ENCODE data around the gene SORL1.

The SORL1 gene

GRCh38 chr11:121421149-121421901 lies 30.8 kb upstream of the SORL1 start:
- Mint-ChIP-seq H3K9me3 (peaks cover 7 to 9% of the 10 kb centered on the region in 2 donors), H3K27me3 (no peaks in the 10 kb centered on the region), H3K4me1 (peaks cover 71% of the 10 kb centered on the region), H3K4me3 (no peak overlapping the region), H3K27ac (no peak overlapping the region)
- DNase-seq, result no peak
- ATAC-seq, result no peak

GRCh38 chr11:121422675-121423074 lies 29.4 kb upstream of the SORL1 start:
- H3K4me1 Mint-ChIP-seq, result peaks cover 66% of the 10 kb centered on the region
- ATAC-seq, result no peak
- H3K27me3 Mint-ChIP-seq, result no peaks in the 10 kb centered on the region

DNA sequence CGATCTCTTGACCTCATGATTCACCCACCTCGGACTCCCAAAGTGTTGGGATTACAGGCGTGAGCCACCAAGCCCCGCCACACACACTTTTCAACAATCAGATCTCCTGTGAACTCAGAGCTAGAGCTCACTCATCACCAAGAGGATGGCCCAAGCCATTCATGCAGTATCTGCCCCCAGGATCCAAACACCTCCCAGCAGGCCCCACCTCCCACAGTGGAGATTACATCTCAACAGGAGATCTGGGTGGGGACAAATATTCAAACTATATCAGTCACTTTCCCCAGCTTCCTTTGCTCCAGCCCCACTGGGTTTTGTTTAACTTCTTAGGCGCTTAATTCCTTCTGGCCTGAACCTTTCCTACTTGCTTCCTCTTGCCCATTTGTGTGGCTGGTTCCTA lies 26.3 kb upstream of the SORL1 start:
- no peaks in the 10 kb centered on the region for H3K27me3 Mint-ChIP-seq
- H3K4me1 Mint-ChIP-seq, result peaks cover 44% of the 10 kb centered on the region
- H3K27ac Mint-ChIP-seq, result no peak overlapping the region
- ATAC-seq, result no peak
- peaks cover 7 to 9% of the 10 kb centered on the region in 2 donors for H3K9me3 Mint-ChIP-seq
- DNase-seq, result no peak
- H3K4me3 Mint-ChIP-seq, result no peak overlapping the region

More at GRCh38 chr11:121422675-121423074, 29.4 kb upstream of the SORL1 start:
- no peak for DNase-seq
- Mint-ChIP-seq H3K9me3 (peaks cover 7 to 9% of the 10 kb centered on the region in 2 donors), H3K4me3 (peak overlapping the region in 1 of 2 donors; percentile 10), H3K27ac (no peak overlapping the region)

DNA sequence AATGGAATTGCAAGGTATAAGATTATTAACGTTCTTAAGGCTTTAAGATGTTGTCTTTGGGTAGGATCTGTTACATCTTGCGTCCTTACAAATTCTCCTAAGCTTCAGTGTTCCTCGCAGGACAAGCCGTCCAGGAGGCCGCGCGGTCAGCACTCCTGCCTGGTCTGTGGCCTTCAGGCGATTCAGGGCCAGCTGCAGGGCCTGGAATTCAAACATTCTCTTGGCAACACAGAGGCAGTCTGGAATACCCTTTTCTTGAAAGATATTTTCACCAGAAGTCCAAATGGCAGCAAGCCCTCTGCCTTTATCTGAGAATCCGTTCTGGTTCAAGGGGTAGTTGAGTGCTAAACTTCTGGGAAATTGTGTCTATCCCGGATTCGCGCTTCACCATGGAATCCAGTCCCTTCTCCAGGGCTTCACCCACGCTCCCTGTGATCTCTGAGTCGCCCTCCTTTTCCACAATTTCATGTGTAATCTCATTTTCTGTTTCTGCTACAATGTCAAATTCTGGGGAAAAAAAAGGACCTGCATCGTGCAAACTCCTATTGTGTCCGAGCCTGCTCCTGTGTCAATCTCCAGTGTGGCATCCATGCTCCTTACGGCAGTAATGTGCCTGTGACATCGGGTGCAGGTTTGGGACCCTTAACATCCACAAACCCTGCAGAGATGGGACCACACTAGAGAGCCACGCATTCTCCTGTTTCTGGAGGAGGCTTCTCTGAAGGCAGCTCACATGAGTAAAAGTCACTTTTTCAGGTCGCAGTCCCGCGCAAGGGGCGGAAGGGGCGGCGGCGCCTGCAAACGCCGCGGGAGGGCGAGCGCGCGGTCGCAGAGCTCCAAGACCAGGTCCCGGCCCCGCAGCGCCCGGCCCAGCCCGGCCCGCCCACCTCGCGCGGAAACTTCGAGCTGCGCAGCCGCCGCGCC lies 25.4 kb upstream of the SORL1 start:
- Mint-ChIP-seq H3K4me1 (peaks cover 39% of the 10 kb centered on the region), H3K9me3 (peaks cover 7 to 9% of the 10 kb centered on the region in 2 donors), H3K27ac (no peak overlapping the region), H3K27me3 (no peaks in the 10 kb centered on the region), H3K4me3 (peak overlapping the region; percentile 70 to 75)
- ATAC-seq, result peak; percentile 80
- DNase-seq, result peak; percentile 40 to 52

DNA sequence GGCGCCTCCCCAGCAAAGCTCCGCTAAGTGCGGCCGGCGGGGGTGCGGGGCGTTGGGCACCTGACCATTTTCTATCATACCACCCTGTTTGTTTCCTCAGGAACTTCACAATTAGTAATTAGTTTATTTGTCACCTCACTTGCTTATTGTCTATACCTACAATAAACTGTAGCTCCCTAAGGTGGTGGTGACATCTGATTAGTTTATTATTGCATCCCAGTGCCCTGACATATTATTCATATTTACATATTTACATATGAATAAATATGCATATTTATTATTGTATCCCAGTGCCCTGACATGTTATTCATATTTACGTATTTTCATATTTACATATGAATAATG lies 24.7 kb upstream of the SORL1 start:
- Mint-ChIP-seq H3K27ac (no peak overlapping the region), H3K9me3 (peaks cover 7 to 9% of the 10 kb centered on the region in 2 donors)

DNA sequence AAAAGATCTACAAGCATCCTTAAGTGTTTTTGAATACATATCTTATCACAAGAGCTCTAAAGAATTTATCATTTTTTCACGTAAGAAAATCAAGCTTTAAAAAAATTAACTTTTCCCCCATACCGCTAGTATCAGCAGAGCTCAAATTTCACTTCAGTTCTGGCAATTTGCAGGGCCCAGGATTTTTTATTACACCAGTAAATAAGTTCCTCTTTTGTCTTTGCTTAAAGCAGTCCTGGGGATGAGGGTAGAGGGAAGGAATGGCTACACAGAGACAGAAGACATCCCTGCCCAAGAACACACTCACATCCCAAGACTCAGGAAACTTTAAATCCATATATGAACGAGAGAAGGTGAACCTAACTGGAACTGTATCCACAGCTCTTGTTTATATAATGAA lies 22.6 kb upstream of the SORL1 start:
- Mint-ChIP-seq H3K4me1 (peaks cover 27% of the 10 kb centered on the region), H3K4me3 (no peak overlapping the region), H3K27ac (no peak overlapping the region), H3K9me3 (peaks cover 6 to 7% of the 10 kb centered on the region in 2 donors), H3K27me3 (no peaks in the 10 kb centered on the region)
- no peak for ATAC-seq
- DNase-seq, result no peak

More for the DNA sequence above, 24.7 kb upstream of the SORL1 start:
- ATAC-seq, result no peak
- peak overlapping the region in 1 of 2 donors; percentile 47 for H3K4me3 Mint-ChIP-seq
- no peaks in the 10 kb centered on the region for H3K27me3 Mint-ChIP-seq
- DNase-seq, result no peak
- peaks cover 39% of the 10 kb centered on the region for H3K4me1 Mint-ChIP-seq

DNA sequence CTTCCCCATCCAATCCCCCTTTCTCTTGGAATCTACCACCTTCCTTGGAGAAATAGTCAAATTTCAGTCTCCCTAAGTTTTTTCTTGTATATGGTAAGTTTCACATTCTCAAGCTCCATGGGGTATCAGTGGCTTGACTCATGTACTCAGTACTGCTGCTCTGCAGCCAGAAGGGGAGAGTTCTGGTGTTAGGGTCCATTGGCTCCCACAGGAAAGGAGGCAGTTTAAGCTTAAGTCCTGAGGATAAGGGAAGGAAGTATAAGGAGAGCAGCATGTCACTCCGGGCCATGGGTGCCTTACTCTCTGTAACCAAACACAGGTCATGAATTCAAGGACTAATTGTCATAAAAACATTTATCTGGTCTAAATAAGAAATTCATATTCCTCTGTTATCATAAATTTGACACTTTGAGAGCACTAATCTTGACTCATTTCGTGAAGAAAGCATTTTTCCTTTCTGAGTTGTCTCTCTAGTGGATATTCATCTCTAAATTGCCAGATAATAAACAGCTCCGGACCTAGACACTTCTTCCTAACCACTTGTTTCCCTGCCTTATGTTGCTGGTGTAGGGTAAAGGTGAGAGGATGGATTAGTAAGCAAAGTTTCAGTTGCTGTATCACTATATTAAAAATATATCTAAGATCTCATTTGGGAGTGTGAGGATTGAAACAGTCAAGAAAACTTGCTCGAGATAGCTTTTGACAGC lies 20.1 kb upstream of the SORL1 start:
- no peaks in the 10 kb centered on the region for H3K27me3 Mint-ChIP-seq
- ATAC-seq, result peak; percentile 96
- H3K9me3 Mint-ChIP-seq, result no peaks in the 10 kb centered on the region
- DNase-seq, result no peak
- peaks cover 45% of the 10 kb centered on the region for H3K4me1 Mint-ChIP-seq
- H3K27ac Mint-ChIP-seq, result peak overlapping the region; percentile 34 to 54
- H3K4me3 Mint-ChIP-seq, result peak overlapping the region in 1 of 2 donors; percentile 10

- peaks cover 61% of the 10 kb centered on the region for H3K4me1 Mint-ChIP-seq
- DNase-seq, result no peak
- no peak overlapping the region for H3K27ac Mint-ChIP-seq
- ATAC-seq, result no peak
- no peak overlapping the region for H3K4me3 Mint-ChIP-seq
- H3K27me3 Mint-ChIP-seq, result no peaks in the 10 kb centered on the region
- no peaks in the 10 kb centered on the region for H3K9me3 Mint-ChIP-seq
Observed at GRCh38 chr11:121435132-121435531, 17.0 kb upstream of the SORL1 start.

- ATAC-seq (no peak), DNase-seq (no peak)
- H3K9me3 Mint-ChIP-seq, result no peaks in the 10 kb centered on the region
- H3K4me3 Mint-ChIP-seq, result no peak overlapping the region
- H3K4me1 Mint-ChIP-seq, result peaks cover 68% of the 10 kb centered on the region
- H3K27me3 Mint-ChIP-seq, result no peaks in the 10 kb centered on the region
- H3K27ac Mint-ChIP-seq, result no peak overlapping the region
Observed at GRCh38 chr11:121435551-121436511, 16.3 kb upstream of the SORL1 start.

DNA sequence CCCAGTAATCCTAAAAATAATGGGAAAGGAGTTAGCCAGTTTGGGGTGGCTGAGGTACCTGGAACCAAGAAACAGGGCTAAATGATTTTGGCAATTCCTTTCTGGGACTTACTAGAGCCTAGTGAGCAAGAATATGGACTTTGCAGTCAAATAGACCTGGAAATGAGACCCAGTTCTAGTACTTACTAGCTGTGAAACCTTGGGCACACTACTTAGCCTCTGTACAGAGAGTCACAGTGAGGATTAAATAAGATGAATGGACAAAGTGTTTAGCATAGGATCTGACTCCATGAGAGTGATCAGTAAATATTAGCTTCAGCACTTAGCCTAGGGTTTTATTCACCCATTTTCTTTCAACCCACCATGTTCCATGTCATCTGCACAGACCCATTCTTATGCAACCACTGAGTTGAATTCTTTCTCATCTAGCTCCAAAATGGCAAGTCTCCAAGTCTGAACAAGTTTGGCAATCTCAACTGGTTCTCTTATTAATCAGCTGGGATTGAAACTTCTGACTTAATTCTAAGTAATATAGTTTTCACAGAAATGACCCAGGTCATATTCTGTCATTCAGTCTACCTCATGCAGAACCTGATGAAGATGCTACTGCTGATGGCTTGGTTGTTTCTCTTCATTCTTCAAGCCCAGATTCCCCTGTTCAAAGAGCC lies 15.0 kb upstream of the SORL1 start:
- Mint-ChIP-seq H3K4me3 (peak overlapping the region in 1 of 2 donors; percentile 14), H3K4me1 (peaks cover 61% of the 10 kb centered on the region), H3K27me3 (no peaks in the 10 kb centered on the region), H3K27ac (peak overlapping the region; percentile 34 to 48), H3K9me3 (no peaks in the 10 kb centered on the region)
- peak; percentile 87 for ATAC-seq
- no peak for DNase-seq

DNA sequence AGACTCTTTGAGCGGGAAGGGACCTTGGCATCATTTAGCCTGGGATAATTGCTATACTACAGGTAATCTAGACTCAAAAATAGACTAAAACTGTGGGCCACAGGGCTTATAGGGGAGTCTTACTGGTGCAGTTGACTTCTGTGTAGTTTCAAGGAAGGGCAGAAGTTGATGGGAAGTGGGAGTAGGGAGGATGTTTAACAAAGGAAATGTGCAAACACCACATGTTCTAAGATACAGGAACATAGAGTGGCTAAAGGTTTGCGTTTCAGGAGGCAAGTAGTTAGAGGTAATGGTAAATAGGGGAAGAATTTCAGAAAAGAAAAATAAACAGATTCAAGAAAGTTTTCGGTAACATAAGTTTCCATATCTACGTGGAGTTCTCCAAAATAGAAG lies 14.4 kb upstream of the SORL1 start:
- Mint-ChIP-seq H3K27ac (peak overlapping the region; percentile 34 to 48), H3K9me3 (no peaks in the 10 kb centered on the region), H3K4me1 (peaks cover 56% of the 10 kb centered on the region), H3K4me3 (peak overlapping the region in 1 of 2 donors; percentile 14), H3K27me3 (no peaks in the 10 kb centered on the region)
- DNase-seq (no peak), ATAC-seq (peak; percentile 25)

DNA sequence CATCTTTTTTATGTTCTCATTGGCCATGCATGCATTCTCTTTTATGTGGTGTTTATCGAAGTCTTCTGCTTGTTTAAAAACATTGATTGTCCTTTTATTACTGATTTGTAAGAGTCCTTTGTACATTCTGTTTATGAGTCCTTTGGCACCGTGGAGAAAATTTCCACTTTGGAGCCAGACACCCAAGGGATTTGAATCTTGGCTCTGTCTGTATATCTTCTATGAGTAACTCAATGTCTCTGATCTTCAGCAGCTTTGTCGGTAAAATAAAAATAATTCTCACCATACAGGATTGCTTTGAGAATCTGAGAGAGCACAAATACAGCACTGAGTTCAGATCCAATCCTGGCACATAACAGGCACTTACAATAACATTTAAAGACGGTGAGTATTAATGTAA lies 12.8 kb upstream of the SORL1 start:
- Mint-ChIP-seq H3K4me1 (peaks cover 66% of the 10 kb centered on the region), H3K27me3 (no peaks in the 10 kb centered on the region), H3K27ac (no peak overlapping the region), H3K9me3 (no peaks in the 10 kb centered on the region), H3K4me3 (no peak overlapping the region)
- DNase-seq, result no peak
- no peak for ATAC-seq

DNA sequence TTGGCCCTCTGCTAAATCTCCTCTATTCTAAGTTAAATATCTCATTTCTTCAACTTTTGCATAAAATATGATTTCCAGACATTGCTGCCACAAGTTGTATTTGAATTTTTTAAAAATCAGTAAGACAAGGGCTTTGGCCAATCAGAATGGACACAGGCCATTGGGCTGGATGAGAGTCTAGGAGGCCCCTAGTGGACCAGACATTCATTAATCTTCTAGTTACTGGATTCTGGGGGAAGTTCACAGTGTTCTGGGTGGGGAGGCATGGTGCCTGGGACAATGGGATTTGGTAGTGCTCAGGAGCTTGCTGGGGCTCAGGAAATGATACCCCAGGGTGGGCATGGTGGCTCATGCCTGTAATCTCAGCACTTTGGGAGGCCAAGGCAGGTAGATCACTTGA lies 12.4 kb upstream of the SORL1 start:
- H3K4me1 Mint-ChIP-seq, result peaks cover 67% of the 10 kb centered on the region
- H3K9me3 Mint-ChIP-seq, result no peaks in the 10 kb centered on the region
- DNase-seq, result no peak
- no peak overlapping the region for H3K4me3 Mint-ChIP-seq
- H3K27ac Mint-ChIP-seq, result no peak overlapping the region
- no peak for ATAC-seq
- H3K27me3 Mint-ChIP-seq, result no peaks in the 10 kb centered on the region

DNA sequence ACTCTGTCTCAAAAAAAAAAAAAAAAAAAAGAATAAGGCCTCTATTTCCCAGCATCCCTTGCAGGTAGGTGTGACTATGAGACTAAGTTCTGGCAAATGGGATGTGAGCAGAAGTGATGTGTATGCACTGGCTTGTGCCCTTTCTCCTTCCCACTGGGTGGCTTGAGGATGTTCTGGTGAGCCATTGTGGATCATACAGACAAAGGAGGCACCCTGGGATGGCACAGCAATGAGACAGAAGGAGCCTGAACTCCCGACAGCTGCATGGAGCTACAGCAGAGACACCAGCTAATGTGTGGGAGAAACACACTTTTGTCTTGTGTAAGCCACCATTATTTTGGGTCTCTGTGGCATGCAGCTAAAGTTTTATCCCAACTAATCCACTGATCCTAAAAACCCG lies 10.6 kb upstream of the SORL1 start:
- Mint-ChIP-seq H3K4me1 (peaks cover 67% of the 10 kb centered on the region), H3K4me3 (no peak overlapping the region), H3K27me3 (no peaks in the 10 kb centered on the region), H3K9me3 (no peaks in the 10 kb centered on the region), H3K27ac (no peak overlapping the region)
- ATAC-seq (no peak), DNase-seq (no peak)
